IMR-90 (cell line): ENCODE results near the gene GNG2. TPM values are rescaled to one million over a fixed set of nuclear protein-coding genes. Genes with fewer than 3 reads are reported as not detected.
A peak's percentile ranks its signal among the peaks of the same experiment; 100 is the strongest.

Experiments
- ATAC-seq: fragments of 200-7000 bp; cut with Tn5 transposase; 2 replicates; pipeline ENCODE4 v1.9.1; 2020; ENCODE audit warnings: low read depth, mild to moderate bottlenecking, moderate library complexity
- BruUV-seq: library from RNA; stranded (reverse); fragments of 400-500 nt; replicated peaks from 2 replicates; lab custom pipeline; 2021; lab: Mats Ljungman, UMichigan
- CTCF ChIA-PET: fragments of 300-600 bp; formaldehyde crosslinking; extraction: SDS; loops from one replicate; lab custom pipeline; 2021; ENCODE audit warnings: antibody characterized with exemption; lab: Yijun Ruan, JAX
- POLR2A ChIA-PET: fragments of 300-600 bp; sonication (Branson Sonifier 250); formaldehyde crosslinking; loops from one replicate; lab custom pipeline; 2022; ENCODE audit warnings: antibody characterized with exemption; ENCODE audit not compliant: unreplicated experiment; lab: Charles Lee
- DNase-seq: peaks from one replicate; pipeline ENCODE4 v3.0.0; 2013
- H2AFZ ChIP-seq: replicated peaks from 2 replicates; pipeline ENCODE3; 2013; ENCODE audit warnings: low read length, mild to moderate bottlenecking; ENCODE audit not compliant: poor library complexity
- H2AK5ac ChIP-seq: 2 replicates; pipeline ENCODE4 v1.6.1; 2013; ENCODE audit warnings: low read depth, low read length, inconsistent platforms
- H2AK9ac ChIP-seq: replicated peaks from 2 replicates; pipeline ENCODE3; 2013; ENCODE audit warnings: mild to moderate bottlenecking, low read depth, low read length, moderate library complexity; ENCODE audit not compliant: poor library complexity
- H2BK120ac ChIP-seq: 2 replicates; pipeline ENCODE4 v1.6.1; 2013; ENCODE audit warnings: low read depth, low read length, inconsistent platforms
- H2BK15ac ChIP-seq: 3 replicates; pipeline ENCODE4 v1.6.1; 2013; ENCODE audit warnings: low read depth, low read length, inconsistent platforms
- H2BK20ac ChIP-seq: 2 replicates; pipeline ENCODE4 v1.6.1; 2013; ENCODE audit warnings: low read depth, mild to moderate bottlenecking, inconsistent platforms, low read length, moderate library complexity
- H2BK5ac ChIP-seq: 2 replicates; pipeline ENCODE4 v1.6.1; 2013; ENCODE audit warnings: mild to moderate bottlenecking, low read depth, low read length, inconsistent platforms; ENCODE audit not compliant: poor library complexity, severe bottlenecking
- H3K14ac ChIP-seq: replicated peaks from 2 replicates; pipeline ENCODE4 v1.6.1; 2013; ENCODE audit warnings: low read depth, low read length, inconsistent platforms
- H3K18ac ChIP-seq: 2 replicates; pipeline ENCODE4 v1.6.1; 2013; ENCODE audit warnings: low read depth, low read length, control low read depth
- H3K23ac ChIP-seq: 2 replicates; pipeline ENCODE4 v1.6.1; 2013; ENCODE audit warnings: low read depth, low read length, inconsistent platforms
- H3K27ac ChIP-seq: 2 replicates; pipeline ENCODE4 v1.5.1; 2013; ENCODE audit warnings: mild to moderate bottlenecking, control low read depth, low read length; ENCODE audit not compliant: insufficient read depth
- H3K27me3 ChIP-seq: 2 replicates; pipeline ENCODE4 v1.6.1; 2013; ENCODE audit warnings: low read length; ENCODE audit not compliant: control insufficient read depth, insufficient read depth
- H3K36me3 ChIP-seq: 2 replicates; pipeline ENCODE4 v1.6.1; 2013; ENCODE audit warnings: low read length, mixed read lengths; ENCODE audit not compliant: control insufficient read depth, insufficient read depth
- H3K4ac ChIP-seq: 2 replicates; pipeline ENCODE4 v1.6.1; 2013; ENCODE audit warnings: low read depth, low read length, inconsistent platforms
- H3K4me1 ChIP-seq: 2 replicates; pipeline ENCODE4 v1.6.1; 2013; ENCODE audit warnings: low read length, mixed read lengths; ENCODE audit not compliant: control insufficient read depth, insufficient read depth
- H3K4me2 ChIP-seq: 2 replicates; pipeline ENCODE4 v1.6.1; 2013; ENCODE audit warnings: low read depth, mild to moderate bottlenecking, control low read depth, low read length, moderate library complexity
- H3K4me3 ChIP-seq: 2 replicates; pipeline ENCODE4 v1.5.1; 2013; ENCODE audit warnings: low read depth, mild to moderate bottlenecking, control low read depth, low read length, moderate library complexity; ENCODE audit not compliant: insufficient read depth
- H3K56ac ChIP-seq: 2 replicates; pipeline ENCODE4 v1.6.1; 2013; ENCODE audit warnings: low read length, inconsistent platforms; ENCODE audit not compliant: insufficient read depth; ENCODE audit errors: extremely low read depth
- H3K79me1 ChIP-seq, 2 experiments: 2 replicates each; pipeline ENCODE4 v1.6.1; 2013; ENCODE audit warnings: low read length in 2 of 2, inconsistent platforms in 1 of 2, low read depth in 1 of 2
- H3K9ac ChIP-seq: 2 replicates; pipeline ENCODE4 v1.6.1; 2013; ENCODE audit warnings: low read depth, low read length, control low read depth
- H3K9me1 ChIP-seq: 2 replicates; pipeline ENCODE4 v1.6.1; 2013; ENCODE audit warnings: low read length, inconsistent platforms; ENCODE audit not compliant: insufficient read depth
- H3K9me3 ChIP-seq: 2 replicates; pipeline ENCODE4 v1.6.1; 2013; ENCODE audit warnings: low read length; ENCODE audit not compliant: control insufficient read depth, insufficient read depth
- H4K20me1 ChIP-seq: 2 replicates; pipeline ENCODE4 v1.6.1; 2013; ENCODE audit warnings: low read length, inconsistent platforms; ENCODE audit not compliant: insufficient read depth
- H4K5ac ChIP-seq: 2 replicates; pipeline ENCODE4 v1.6.1; 2013; ENCODE audit warnings: mild to moderate bottlenecking, low read depth, low read length, control low read depth
- H4K8ac ChIP-seq, 2 experiments: 2 replicates each; pipeline ENCODE4 v1.6.1; 2013; ENCODE audit warnings: low read depth in 2 of 2, low read length in 2 of 2, control low read depth in 1 of 2, inconsistent platforms in 1 of 2
- H4K91ac ChIP-seq: 2 replicates; pipeline ENCODE4 v1.6.1; 2013; ENCODE audit warnings: low read depth, low read length, inconsistent platforms; ENCODE audit not compliant: insufficient read depth
- CEBPB ChIP-seq: IDR thresholded peaks from 2 replicates; pipeline ENCODE4 v1.6.1; 2012; ENCODE audit warnings: low read depth, low read length, improper control_type of control experiment
- FOS ChIP-seq: fragments of 150-350 bp; IDR thresholded peaks from 2 replicates; pipeline ENCODE4 v1.6.1; 2016; ENCODE audit warnings: low read depth, low read length
- MAFK ChIP-seq: IDR thresholded peaks from 2 replicates; pipeline ENCODE4 v1.6.1; 2012; ENCODE audit warnings: low read depth, low read length, improper control_type of control experiment
- RCOR1 ChIP-seq: IDR thresholded peaks from 2 replicates; pipeline ENCODE4 v1.6.1; 2012; ENCODE audit warnings: mild to moderate bottlenecking, low read length, improper control_type of control experiment; ENCODE audit not compliant: insufficient replicate concordance
- WGBS, 2 experiments: methylation state at CpG; one replicate each; pipeline versions ENCODE4 v1.1.5 to v1.1.7; 2013; ENCODE audit warnings: missing lambda C conversion rate in 2 of 2; ENCODE audit not compliant: insufficient read length in 1 of 2; ENCODE audit errors: extremely low coverage in 2 of 2; 5-methylcytosine and 5-hydroxymethylcytosine counted together
- dilution Hi-C: fragments of 300-500 bp; cut with HindIII; formaldehyde crosslinking; loops from one replicate; pipeline ENCODE4 v1.14.3; 2018; ENCODE audit warnings: low sequenced_read_pairs; ENCODE audit not compliant: unreplicated experiment
- in situ Hi-C: fragments of 300-500 bp; cut with MboI; formaldehyde crosslinking; loops from 3 replicates; pipeline ENCODE4 v1.14.3; 2019; ENCODE audit warnings: low sequenced_read_pairs, inconsistent platforms, mixed read lengths
- intact Hi-C: fragments of 100-400 bp; cut with micrococcal nuclease; formaldehyde crosslinking; loops from 2 replicates; pipeline ENCODE4 v1.10.0; 2022
- polyA plus RNA-seq, 3 experiments: library from polyadenylated mRNA; depleted of rRNA; stranded (reverse); fragments of >200 nt; gene quantifications; 2 replicates each; pipeline ENCODE4 v1.2.3, GENCODE V29; 2012; ENCODE audit warnings: low replicate concordance in 1 of 3
- total RNA-seq: library from RNA; depleted of rRNA; stranded (reverse); fragments of >200 nt; gene quantifications from 2 replicates; pipeline ENCODE4 v1.2.3, GENCODE V29; 2012

Gene GNG2
- total and polyA plus RNA-seq, 2 of the 4 experiments (the other 2 are of a cell fraction), result 13.1 to 14.6 TPM

DNA sequence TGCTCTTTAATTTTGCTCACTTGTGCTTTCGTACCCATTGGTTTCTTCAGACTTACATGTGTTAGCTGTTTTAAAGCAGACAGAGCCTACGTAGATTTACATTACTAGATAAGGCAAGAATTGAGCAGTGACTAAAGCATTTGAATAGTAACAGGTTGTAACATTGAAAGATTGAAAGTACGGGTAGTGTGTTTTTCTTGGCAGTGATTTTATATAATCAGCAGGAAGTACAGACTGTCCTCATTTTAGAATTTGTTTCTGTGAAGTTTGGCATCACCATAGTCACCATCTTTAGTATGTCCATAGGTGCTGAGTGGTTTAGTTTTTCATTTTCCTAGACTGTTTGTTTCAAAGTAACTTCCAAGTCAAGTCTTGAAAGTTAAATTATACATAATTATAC is 142.9 kb downstream of the GNG2 start:
- H3K36me3 ChIP-seq, result peaks cover 39% of the 10 kb centered on the region

More for the DNA sequence above, 142.9 kb downstream of the GNG2 start:
- ATAC-seq (no peak; the same call in 1 of the 2 replicates), DNase-seq (peak; percentile 75)
- dilution Hi-C loops, result no loop called here
- no peak overlapping the region for H3K27ac ChIP-seq
- H3K14ac ChIP-seq, result no peak overlapping the region
- in situ Hi-C loops, result loop anchor here (25.0 kb wide), 1 partner anchor 709 kb away; the partner anchor contains the start of gene PSMC6
- no peak overlapping the region for H3K4ac ChIP-seq
- no peak overlapping the region for H3K56ac ChIP-seq
- H2BK15ac ChIP-seq, result no peak overlapping the region
- H3K9ac ChIP-seq, result no peak overlapping the region
- no TSS peak for BruUV-seq
- H3K79me1 ChIP-seq, result peaks cover 31 to 54% of the 10 kb centered on the region in 2 experiments
- H4K20me1 ChIP-seq, result 0 out of 2 replicates have a peak, but pooled peaks cover 2% of the 10 kb centered on the region
- H2BK120ac ChIP-seq, result no peak overlapping the region
- no peak overlapping the region for H3K4me3 ChIP-seq
- WGBS, 2 experiments, result no CpG with 5 or more reads among the region's 3 CpGs
- H3K18ac ChIP-seq, result no peak overlapping the region
- peaks cover 10% of the 10 kb centered on the region for H3K9me1 ChIP-seq
- TF ChIP-seq MAFK, result peak; percentile 25; the same call in 1 of the 2 replicates
- TF ChIP-seq RCOR1, result no peak
- no peak for TF ChIP-seq CEBPB
- TF ChIP-seq FOS, result no peak
- no peak overlapping the region for H2BK20ac ChIP-seq
- H3K27me3 ChIP-seq, result no peaks in the 10 kb centered on the region
- H3K23ac ChIP-seq, result no peak overlapping the region
- H4K91ac ChIP-seq, result no peak overlapping the region
- H2BK5ac ChIP-seq, result no peak overlapping the region
- H2AK9ac ChIP-seq, result no peak overlapping the region
- intact Hi-C loops, result loop anchor here (5.0 kb wide), 1 partner anchor 64 kb away; the partner anchor contains the start of gene NID2
- no peak overlapping the region for H4K8ac ChIP-seq
- no peaks in the 10 kb centered on the region for H3K9me3 ChIP-seq
- CTCF ChIA-PET, result no interaction called here
- no peak overlapping the region for H3K4me2 ChIP-seq
- H2AFZ ChIP-seq, result no peak overlapping the region
- POLR2A ChIA-PET, result no interaction called here
- no peak overlapping the region for H4K5ac ChIP-seq
- no peaks in the 10 kb centered on the region for H3K4me1 ChIP-seq
- H2AK5ac ChIP-seq, result no peak overlapping the region
